ENCODE measurements around the gene MASTL. TPM values are rescaled to one million over a fixed set of nuclear protein-coding genes. Genes with fewer than 3 reads are reported as not detected.

Gene MASTL
- total RNA-seq, 1 experiment from 2014 or later = 13.8 TPM

GRCh38 chr10:27138277-27138676 lies 16.9 kb upstream of the MASTL start:
- RAD21 ChIA-PET (ENCODE audit: low non-redundant PET in 1 of 2, low total read pairs in 2 of 2, uncharacterized antibody in 2 of 2, unreplicated experiment in 2 of 2) = no interaction called here
- Histone ChIP-seq H3K4me3 (replicated peaks in 1 of 2; ENCODE audit: low read depth in 1 of 2, low read length in 2 of 2) (no peak overlapping the region), H3K27me3 (ENCODE audit: insufficient read depth, low read length) (no peaks in the 10 kb centered on the region), H2AFZ (ENCODE audit: low read depth, low read length, poor library complexity, severe bottlenecking) (no peak overlapping the region), H4K20me1 (ENCODE audit: insufficient read depth) (0 out of 2 replicates have a peak, but pooled peaks cover 5% of the 10 kb centered on the region), H3K9ac (ENCODE audit: low read length) (no peak overlapping the region), H3K9me2 (ENCODE audit: insufficient read depth) (no peaks in the 10 kb centered on the region), H3K4me2 (ENCODE audit: low read length) (no peak overlapping the region), H3K4me1 (ENCODE audit: control insufficient read depth in 1 of 2, insufficient read depth in 2 of 2, low read length in 2 of 2) (no peaks in the 10 kb centered on the region), H3K9me3 (ENCODE audit: control insufficient read depth in 1 of 2, insufficient read depth in 1 of 2, low read depth in 1 of 2, low read length in 2 of 2) (no peaks in the 10 kb centered on the region), H3K27ac (ENCODE audit: low read depth, low read length) (no peak overlapping the region), H3K36me3 (ENCODE audit: control insufficient read depth in 1 of 2, insufficient read depth in 2 of 2, low read length in 2 of 2) (peaks cover 31 to 40% of the 10 kb centered on the region in 2 experiments), H3K79me2 (ENCODE audit: insufficient read depth, low read length) (peaks cover 64% of the 10 kb centered on the region)
- POLR2A ChIA-PET = no interaction called here
- TF ChIP-seq JUND (IDR thresholded peaks at IDR 0.05) = no peak
- no peak for TF ChIP-seq MAX (IDR thresholded peaks at IDR 0.05)
- TF ChIP-seq SIN3A (IDR thresholded peaks at IDR 0.05; ENCODE audit: low read depth) = no peak
- TF ChIP-seq, protein P1, sequence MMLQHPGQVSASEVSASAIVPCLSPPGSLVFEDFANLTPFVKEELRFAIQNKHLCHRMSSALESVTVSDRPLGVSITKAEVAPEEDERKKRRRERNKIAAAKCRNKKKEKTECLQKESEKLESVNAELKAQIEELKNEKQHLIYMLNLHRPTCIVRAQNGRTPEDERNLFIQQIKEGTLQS (IDR thresholded peaks at IDR 0.05) = no peak
- no peak for TF ChIP-seq EZH2phosphoT487 (IDR thresholded peaks at IDR 0.05; ENCODE audit: borderline replicate concordance)
- TF ChIP-seq REST (IDR thresholded peaks at IDR 0.05; ENCODE audit: low read depth) = no peak
- no peak for TF ChIP-seq POLR2AphosphoS5 (IDR thresholded peaks at IDR 0.05; ENCODE audit: low read depth, low read length)
- TF ChIP-seq TCF7L2 (IDR thresholded peaks at IDR 0.05; ENCODE audit: borderline replicate concordance, extremely low read depth, insufficient read depth, insufficient read length) = no peak
- no peak for TF ChIP-seq CEBPB (IDR thresholded peaks at IDR 0.05; ENCODE audit: low read depth)
- TF ChIP-seq ZFX (IDR thresholded peaks at IDR 0.05) = no peak
- TF ChIP-seq EGR1 (IDR thresholded peaks at IDR 0.05; ENCODE audit: low read depth) = no peak
- TF ChIP-seq ELF1 (IDR thresholded peaks at IDR 0.05; ENCODE audit: borderline replicate concordance, low read depth) = no peak
- no peak for TF ChIP-seq RAD21 (IDR thresholded peaks at IDR 0.05; ENCODE audit: low read depth)
- TF ChIP-seq YY1 (IDR thresholded peaks at IDR 0.05; ENCODE audit: extremely low read depth, insufficient replicate concordance, low read depth, low read length) = no peak
- no peak for TF ChIP-seq SRF (IDR thresholded peaks at IDR 0.05; ENCODE audit: low read depth)
- intact Hi-C loops (cut with micrococcal nuclease) = no loop called here
- DNase-seq (ENCODE audit: low read depth, low spot score) = no peak
- no TSS peak for BruUV-seq (replicated peaks)
- ATAC-seq = no peak
- CTCF ChIA-PET = no interaction called here

All from HCT116 (cell line).